H1 (cell line): ENCODE data around the gene IKBIP. TPM values are rescaled to one million over a fixed set of nuclear protein-coding genes. Genes with fewer than 3 reads are reported as not detected.

Experiments
- CTCF ChIA-PET: fragments of 300-600 bp; sonication (Branson Sonifier 250); formaldehyde crosslinking; loops from one replicate; lab custom pipeline; 2021; ENCODE audit not compliant: partially characterized antibody; lab: Charles Lee
- POLR2A ChIA-PET: fragments of 300-600 bp; sonication (Branson Sonifier 250); formaldehyde crosslinking; loops from one replicate; lab custom pipeline; 2021; ENCODE audit warnings: inconsistent platforms; ENCODE audit not compliant: partially characterized antibody; lab: Charles Lee
- DNase-seq, 2 experiments: peaks; one replicate each; pipeline versions ENCODE4 v3.0.0 to v3.0.0-alpha.2; 2010 to 2022; ENCODE audit warnings: low spot score in 2 of 2, low read depth in 1 of 2, mixed read lengths in 1 of 2
- FAIRE-seq: peaks from 2 replicates; lab custom pipeline; 2011; peaks lifted over from hg19 to GRCh38; lab: Jason Lieb, UNC
- H2AFZ ChIP-seq: 2 replicates; pipeline ENCODE4 v1.8.1; 2012; ENCODE audit warnings: low read length, inconsistent platforms
- H2AK5ac ChIP-seq: 2 replicates; pipeline ENCODE4 v1.6.1; 2013; ENCODE audit warnings: low read depth, low read length
- H2BK120ac ChIP-seq: replicated peaks from 2 replicates; pipeline ENCODE3; 2013; ENCODE audit warnings: low read depth, low read length, inconsistent platforms
- H2BK12ac ChIP-seq: 2 replicates; pipeline ENCODE4 v1.6.1; 2013; ENCODE audit warnings: low read depth, low read length
- H2BK15ac ChIP-seq: 2 replicates; pipeline ENCODE4 v1.6.1; 2013; ENCODE audit warnings: low read length
- H2BK20ac ChIP-seq: 2 replicates; pipeline ENCODE4 v1.6.1; 2013; ENCODE audit warnings: low read length
- H2BK5ac ChIP-seq: 2 replicates; pipeline ENCODE4 v1.6.1; 2013; ENCODE audit warnings: low read depth, low read length
- H3K14ac ChIP-seq: 2 replicates; pipeline ENCODE4 v1.6.1; 2013; ENCODE audit warnings: inconsistent platforms; ENCODE audit not compliant: insufficient read length
- H3K18ac ChIP-seq: 2 replicates; pipeline ENCODE4 v1.6.1; 2013; ENCODE audit warnings: low read length; ENCODE audit errors: extremely low read depth
- H3K23ac ChIP-seq: 2 replicates; pipeline ENCODE4 v1.6.1; 2013; ENCODE audit warnings: inconsistent platforms; ENCODE audit not compliant: insufficient read length
- H3K23me2 ChIP-seq: 2 replicates; pipeline ENCODE4 v1.6.1; 2013; ENCODE audit warnings: low read depth, low read length
- H3K27ac ChIP-seq: 2 replicates; pipeline ENCODE4 v1.6.1; 2011; ENCODE audit warnings: low read depth, low read length, inconsistent platforms
- H3K27me3 ChIP-seq, 4 experiments: replicated peaks in 1 of 4; 1 replicate in 1 of 4; 2 replicates in 3 of 4; pipeline versions ENCODE4 v1.6.1 to v1.8.1; 2011 to 2013; ENCODE audit warnings: low read length in 3 of 4, mild to moderate bottlenecking in 3 of 4, inconsistent platforms in 2 of 4, mixed read lengths in 2 of 4, moderate library complexity in 1 of 4; ENCODE audit not compliant: control insufficient read depth in 3 of 4, insufficient read depth in 3 of 4; ENCODE audit errors: extremely low read depth in 1 of 4
- H3K36me3 ChIP-seq, 4 experiments: 2 replicates each; pipeline versions ENCODE4 v1.6.1 to v1.8.1; 2011 to 2013; ENCODE audit warnings: mild to moderate bottlenecking in 4 of 4, low read length in 3 of 4, moderate library complexity in 2 of 4, control low read depth in 1 of 4, inconsistent platforms in 1 of 4; ENCODE audit not compliant: insufficient read depth in 4 of 4, control insufficient read depth in 2 of 4
- H3K4ac ChIP-seq: replicated peaks from 2 replicates; pipeline ENCODE3; 2013; ENCODE audit warnings: low read length, low read depth, mixed read lengths, inconsistent platforms; ENCODE audit not compliant: insufficient read length
- H3K4me1 ChIP-seq, 4 experiments: replicated peaks in 1 of 4; 1 replicate in 1 of 4; 2 replicates in 3 of 4; pipeline versions ENCODE4 v1.6.1 to v1.8.1; 2011 to 2013; ENCODE audit warnings: low read length in 3 of 4, inconsistent platforms in 2 of 4, mixed read lengths in 1 of 4; ENCODE audit not compliant: insufficient read depth in 4 of 4, control insufficient read depth in 3 of 4
- H3K4me2 ChIP-seq, 2 experiments: 2 replicates each; pipeline versions ENCODE4 v1.6.1 to v1.8.1; 2011 to 2013; ENCODE audit warnings: low read depth in 2 of 2, low read length in 2 of 2, control low read depth in 1 of 2, inconsistent platforms in 1 of 2, mild to moderate bottlenecking in 1 of 2; ENCODE audit not compliant: insufficient read depth in 1 of 2
- H3K4me3 ChIP-seq, 4 experiments: fragments of 200-600, 300-600 bp in 1 of 4; sonication (generic), shearing (Covaris generic), sonication (Bioruptor Twin) in 1 of 4; 2 replicates each; pipeline versions ENCODE4 v1.5.1 to v1.8.1; 2011 to 2016; ENCODE audit warnings: low read length in 4 of 4, low read depth in 3 of 4, control low read depth in 2 of 4, inconsistent platforms in 2 of 4, mild to moderate bottlenecking in 2 of 4, mixed read lengths in 1 of 4, moderate library complexity in 1 of 4; ENCODE audit not compliant: insufficient read depth in 2 of 4; ENCODE audit errors: extremely low read depth in 1 of 4
- H3K56ac ChIP-seq: replicated peaks from 2 replicates; pipeline ENCODE3; 2013; ENCODE audit warnings: low read depth, mild to moderate bottlenecking, mixed read lengths, low read length, inconsistent platforms; ENCODE audit not compliant: insufficient read length
- H3K79me1 ChIP-seq: 2 replicates; pipeline ENCODE4 v1.6.1; 2013; ENCODE audit warnings: low read depth, low read length, control low read depth
- H3K79me2 ChIP-seq, 2 experiments: 2 replicates each; pipeline versions ENCODE4 v1.6.1 to v1.8.1; 2012 to 2013; ENCODE audit warnings: low read length in 2 of 2, mild to moderate bottlenecking in 2 of 2, inconsistent platforms in 1 of 2; ENCODE audit not compliant: insufficient read depth in 2 of 2, control insufficient read depth in 1 of 2
- H3K9ac ChIP-seq, 4 experiments: replicated peaks in 1 of 4; 1 replicate in 1 of 4; 2 replicates in 3 of 4; pipeline versions ENCODE4 v1.6.1 to v1.8.1; 2011 to 2013; ENCODE audit warnings: low read depth in 3 of 4, low read length in 3 of 4, control low read depth in 2 of 4, mild to moderate bottlenecking in 2 of 4, moderate library complexity in 2 of 4, inconsistent platforms in 1 of 4; ENCODE audit errors: extremely low read depth in 1 of 4
- H3K9me3 ChIP-seq, 2 experiments: 2 replicates each; pipeline versions ENCODE4 v1.6.1 to v1.8.1; 2012 to 2013; ENCODE audit warnings: mild to moderate bottlenecking in 2 of 2, moderate library complexity in 2 of 2, control low read depth in 1 of 2, inconsistent platforms in 1 of 2, low read depth in 1 of 2, low read length in 1 of 2, mixed read lengths in 1 of 2; ENCODE audit not compliant: insufficient read depth in 2 of 2
- H4K20me1 ChIP-seq, 2 experiments: replicated peaks in 1 of 2; 2 replicates each; pipeline versions ENCODE3 to v1.8.1; 2011 to 2013; ENCODE audit warnings: inconsistent platforms in 2 of 2, low read length in 2 of 2, mild to moderate bottlenecking in 1 of 2; ENCODE audit not compliant: insufficient read depth in 2 of 2, control insufficient read depth in 1 of 2
- H4K5ac ChIP-seq: 2 replicates; pipeline ENCODE4 v1.6.1; 2013; ENCODE audit warnings: low read length, low read depth, mixed read lengths, inconsistent platforms; ENCODE audit not compliant: insufficient read length
- H4K8ac ChIP-seq: 2 replicates; pipeline ENCODE4 v1.8.0; 2013; ENCODE audit warnings: mild to moderate bottlenecking, moderate library complexity, low read length, inconsistent platforms; ENCODE audit not compliant: insufficient read depth; ENCODE audit errors: extremely low read depth
- H4K91ac ChIP-seq: replicated peaks from 2 replicates; pipeline ENCODE3; 2013; ENCODE audit warnings: low read length, mixed read lengths, inconsistent platforms; ENCODE audit not compliant: insufficient read length
- ASH2L ChIP-seq: fragments of 200-600, 300-600 bp; sonication (generic); IDR thresholded peaks from one replicate; pipeline ENCODE4 v1.7.1; 2017; ENCODE audit warnings: low read length
- JUND ChIP-seq: IDR thresholded peaks from 2 replicates; pipeline ENCODE4 v1.6.1; 2011; ENCODE audit warnings: mild to moderate bottlenecking, improper control_type of control experiment, low read length
- WGBS, 2 experiments: shearing (Covaris generic) in 1 of 2; methylation state at CpG; one replicate each; pipeline versions ENCODE4 v1.1.6 to v1.1.7; 2013 to 2015; ENCODE audit warnings: low lambda C conversion rate in 2 of 2, mixed read lengths in 2 of 2, inconsistent platforms in 1 of 2, low coverage in 1 of 2, missing lambda C conversion rate in 1 of 2; ENCODE audit not compliant: insufficient replicate concordance in 2 of 2, insufficient coverage in 1 of 2, insufficient read length in 1 of 2; ENCODE audit errors: extremely low coverage in 1 of 2, missing lambda C conversion rate in 1 of 2; 5-methylcytosine and 5-hydroxymethylcytosine counted together
- polyA plus RNA-seq, 7 experiments: library from polyadenylated mRNA; depleted of rRNA in 3 of 7; stranded (reverse) in 5 of 7; unstranded in 2 of 7; fragments of >200 nt in 5 of 7; fragments of 200-250 nt in 2 of 7; gene quantifications; 1 replicate in 5 of 7; 2 replicates in 1 of 7; 4 replicates in 1 of 7; pipeline versions ENCODE4 v1.2.1 to v1.2.3, GENCODE V29; 2011 to 2013; ENCODE audit warnings: missing spikeins in 2 of 7, mixed read lengths in 2 of 7
- total RNA-seq: library from RNA; stranded (reverse); fragmentation: NEBNext Ultra II Directional; extraction: Animal tissue kit (Norgen Biotek cat#: 25700); gene quantifications from 2 replicates; pipeline ENCODE4 v1.2.1, GENCODE V29; 2021

The IKBIP gene
- total and polyA plus RNA-seq, 2 of the 8 experiments (the other 6 are each of a cell fraction or from before 2014, with no cell fraction given) = 2.7 to 12.4 TPM

DNA sequence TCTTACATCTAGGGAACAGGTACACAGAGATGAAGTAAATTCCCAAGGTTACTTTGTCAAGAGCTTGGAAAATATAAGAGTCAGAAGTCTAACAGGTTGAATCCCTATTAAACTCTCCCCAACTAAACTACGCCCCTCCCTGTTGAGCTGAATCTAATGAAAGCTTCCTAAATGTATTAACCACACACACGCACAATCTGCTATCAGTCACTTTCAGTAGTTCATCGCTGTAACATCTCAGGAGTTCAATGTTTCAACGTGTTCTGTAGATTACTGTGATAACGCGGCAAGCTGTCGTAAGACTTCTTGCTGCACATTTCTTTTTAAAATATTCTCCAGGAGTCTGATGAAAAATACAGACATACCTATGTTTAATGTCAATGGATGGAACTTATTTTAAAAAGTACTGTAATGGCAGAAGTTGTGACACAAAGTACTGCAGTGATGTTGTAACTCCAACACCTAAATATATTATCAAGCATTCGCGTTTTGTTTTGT is 51.7 kb downstream of the IKBIP start:
- Histone ChIP-seq H2BK5ac (no peak overlapping the region; the same call in 1 of the 2 replicates), H3K36me3 (peaks cover 17 to 27% (median 22%) of the 10 kb centered on the region in 4 experiments), H2BK20ac (no peak overlapping the region), H3K79me1 (no peaks in the 10 kb centered on the region), H4K5ac (peak overlapping the region; percentile 5), H3K23me2 (peaks cover 2% of the 10 kb centered on the region; the same call in 1 of the 2 replicates), H3K4ac (no peak overlapping the region), H2AFZ (0 out of 2 replicates have a peak overlapping the region, but pooled peaks have one; percentile 2), H3K9me3 (no peaks in the 10 kb centered on the region)
- FAIRE-seq = no peak
- TF ChIP-seq JUND (no peak), ASH2L (peak; percentile 7)
- TF ChIP-seq, all 59 proteins: peak for 1
- Histone ChIP-seq H3K27me3 (no peaks in the 10 kb centered on the region), H4K8ac (no peak overlapping the region), H3K9ac (peak overlapping the region in 2 of 4 experiments; percentile 33 to 73; a peak in 3 of 7 replicates), H2AK5ac (no peak overlapping the region), H3K18ac (no peak overlapping the region), H2BK15ac (no peak overlapping the region), H2BK12ac (no peak overlapping the region), H3K4me3 (peak overlapping the region; percentile 10 to 94 (median 28); a peak in 5 of 8 replicates), H3K27ac (peak overlapping the region; percentile 50; the same call in 1 of the 2 replicates), H3K4me2 (peak overlapping the region; percentile 60 to 95), H3K23ac (no peak overlapping the region), H3K14ac (no peak overlapping the region), H2BK120ac (no peak overlapping the region), H4K20me1 (peaks cover 10 to 14% of the 10 kb centered on the region in 2 experiments), H3K4me1 (peaks cover 0 to 9% (median 4%) of the 10 kb centered on the region in 4 experiments; a peak in 2 of 7 replicates), H3K79me2 (peaks cover 24 to 43% of the 10 kb centered on the region in 2 experiments), H4K91ac (no peak overlapping the region), H3K56ac (no peak overlapping the region)
- ChIA-PET CTCF (interaction anchor here (0.5 to 8.9 kb wide), 11 partner anchors 9 to 230 kb away, joined by 3 to 68 read pairs (median 3); no protein-coding TSS in a partner anchor), POLR2A (interaction anchor here (0.9 to 6.2 kb wide), 19 partner anchors 12 to 193 kb away, joined by 3 to 48 read pairs (median 4); partner anchors contain the start of genes APAF1, IKBIP and TMPO)
- WGBS, 2 experiments = 66% methylated on average over 9 of the region's 9 CpGs; no CpG with 5 or more reads in 1 of the 2 experiments
- no peak for DNase-seq
